DMS153 treated with DMSO at 0.1 percent for 48 hours (cell line): ENCODE results near the gene DSCAML1.
A peak's percentile ranks its signal among the peaks of the same experiment; 100 is the strongest.
"Not testable (repeated sequence)": the region's sequence is repeated elsewhere in the genome, so short reads cannot be mapped to it uniquely, and the experiment has no call there.

ENCODE experiments used
- DNase-seq: peaks from one replicate; lab custom pipeline; 2025; ENCODE audit not compliant: unreplicated experiment; lab: John Stamatoyannopoulos, UW

The DSCAML1 gene

DNA sequence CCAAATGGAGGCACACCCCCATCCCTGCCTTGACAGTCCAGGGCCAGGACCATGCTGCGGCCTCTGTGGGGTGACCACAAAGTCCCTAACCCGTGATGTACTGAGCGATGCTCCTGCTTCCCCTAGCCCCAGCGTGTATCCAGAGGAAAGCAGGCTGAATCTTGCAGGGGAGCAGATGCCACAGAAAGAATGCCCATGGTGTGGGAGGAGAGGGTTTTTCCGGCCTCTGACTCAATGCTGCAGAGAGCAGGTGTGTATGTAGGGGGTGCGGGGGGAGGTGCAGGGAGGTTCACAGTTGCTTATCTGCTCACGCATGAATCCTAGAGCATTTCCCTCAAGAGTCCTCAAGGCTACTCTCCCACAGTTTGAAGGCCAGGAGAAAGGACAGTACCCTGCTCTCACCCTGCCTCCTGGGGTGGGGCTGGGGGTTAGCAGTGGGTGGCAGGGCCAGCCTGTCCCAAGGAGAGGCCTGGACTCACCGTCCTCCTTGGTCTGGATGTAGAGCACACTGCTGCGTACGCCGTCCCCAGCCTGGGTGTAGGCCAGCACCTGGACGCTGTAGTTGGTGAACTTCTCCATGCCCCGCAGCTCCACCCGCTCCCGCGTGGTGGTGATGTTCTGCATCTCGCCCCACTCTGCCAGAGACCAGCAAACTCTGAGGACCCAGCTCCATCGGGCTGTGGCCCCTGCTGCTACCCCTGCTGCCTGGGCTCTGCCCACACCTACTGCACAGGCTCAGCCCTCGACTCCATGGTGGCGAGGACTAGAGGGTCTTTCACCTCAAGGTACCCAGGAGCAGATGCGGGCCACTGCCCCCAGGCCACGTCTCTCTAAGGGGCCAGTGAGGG is 338.5 kb downstream of the DSCAML1 start:
- peak; percentile 39 for DNase-seq

DNA sequence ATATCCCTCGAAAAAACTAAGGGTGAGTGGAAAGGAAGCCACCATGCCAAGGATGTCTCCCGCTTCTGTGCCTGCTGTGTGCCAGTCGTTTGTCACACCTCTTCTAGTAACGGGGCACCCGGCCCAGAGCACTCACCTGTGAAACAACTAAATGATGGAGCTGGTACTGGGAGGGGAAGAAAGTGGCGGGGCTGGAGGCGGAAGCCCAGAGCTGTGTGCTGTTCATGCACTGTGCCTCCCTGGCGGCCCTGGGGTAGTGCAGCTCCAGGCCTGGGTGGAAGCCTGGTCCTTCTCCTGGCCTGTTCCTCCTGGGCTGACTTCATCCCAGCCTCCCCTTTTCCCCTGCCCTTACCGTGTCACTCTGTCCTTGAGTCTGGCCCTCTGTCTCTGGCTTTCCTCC is 339.2 kb downstream of the DSCAML1 start:
- peak; percentile 85 for DNase-seq

DNA sequence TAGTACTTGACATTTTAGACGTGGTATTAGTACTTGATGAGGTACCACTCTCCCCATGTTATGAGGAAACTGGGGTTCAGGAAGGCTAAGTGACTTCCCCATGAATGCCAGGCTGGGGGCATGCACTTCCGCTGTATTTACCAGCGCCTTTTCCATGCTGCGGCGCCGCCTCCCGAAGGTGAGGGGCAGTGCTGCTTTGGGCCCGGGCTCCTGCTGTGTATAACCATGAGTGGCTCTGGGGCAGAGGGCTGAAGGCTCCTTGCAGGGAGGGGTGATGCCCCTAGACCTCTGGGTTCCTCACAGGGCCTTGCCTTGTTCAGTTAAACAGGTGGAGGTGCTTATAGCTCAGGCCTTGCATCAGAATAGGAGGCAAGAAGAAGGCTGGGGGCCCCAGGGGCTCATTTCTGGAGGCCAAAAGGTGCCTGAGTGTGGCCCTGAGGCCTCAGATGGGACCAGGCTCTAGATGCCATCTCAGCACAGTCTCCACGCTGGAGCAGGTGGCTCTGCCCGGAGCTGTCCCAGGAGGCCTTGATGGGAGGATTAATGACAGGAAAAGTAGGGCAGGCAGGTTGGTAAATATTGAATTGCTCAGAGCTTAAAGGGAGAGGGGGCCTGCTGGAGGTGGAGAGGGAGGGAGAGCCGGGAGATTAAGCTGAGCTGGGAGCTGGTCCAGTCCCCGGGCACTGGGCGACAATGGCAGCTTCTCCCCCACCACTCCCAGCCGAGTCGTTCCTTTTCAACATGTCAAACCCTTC is 339.8 kb downstream of the DSCAML1 start:
- DNase-seq, result peak; percentile 85

DNA sequence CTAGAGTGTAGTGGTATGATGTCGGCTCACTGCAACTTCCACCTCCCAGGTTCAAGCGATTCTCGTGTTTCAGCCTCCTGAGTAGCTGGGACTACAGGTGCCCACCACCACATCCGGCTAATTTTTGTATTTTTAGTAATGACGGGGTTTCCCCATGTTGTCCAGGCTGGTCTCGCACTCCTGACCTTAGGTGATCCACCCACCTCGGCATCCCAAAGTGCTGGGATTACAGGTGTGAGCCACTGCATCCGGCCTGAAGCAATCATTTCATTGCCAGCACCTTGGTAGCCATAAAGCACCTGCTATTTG is 340.3 kb downstream of the DSCAML1 start:
- DNase-seq, result not testable (repeated sequence)

DNA sequence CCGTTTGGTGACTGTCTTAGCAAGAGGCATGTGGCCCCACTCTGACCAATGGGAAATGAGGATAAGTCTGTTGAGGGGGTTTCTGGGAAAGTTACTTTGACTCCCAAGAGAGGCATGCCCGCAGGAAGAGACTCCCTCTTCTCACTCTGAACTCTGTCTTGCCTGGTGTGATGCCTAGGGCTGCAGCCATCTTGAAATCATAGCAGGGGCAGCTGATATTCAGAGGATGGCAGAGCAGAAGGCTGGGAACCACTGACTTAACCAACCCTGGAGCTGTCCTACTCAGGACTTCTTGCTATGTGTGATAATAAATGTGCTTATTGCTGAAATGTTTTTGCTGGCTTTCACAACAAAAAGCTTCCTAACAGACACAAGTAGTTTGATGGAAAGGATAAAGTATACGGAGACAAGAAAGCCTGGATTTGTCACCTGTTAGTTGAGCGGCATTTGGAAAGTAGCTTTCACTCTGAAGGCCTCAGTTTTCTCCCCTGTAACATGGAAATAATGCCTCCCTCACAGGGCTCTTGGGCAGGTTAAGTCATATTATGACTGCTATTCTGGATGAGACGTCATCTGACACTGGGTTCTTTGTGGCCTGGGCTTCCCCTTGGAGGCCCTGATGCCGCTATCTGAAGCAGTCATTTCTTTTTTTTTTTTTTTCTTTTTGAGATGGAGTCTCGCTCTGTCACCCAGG is 340.8 kb downstream of the DSCAML1 start:
- no peak for DNase-seq

DNA sequence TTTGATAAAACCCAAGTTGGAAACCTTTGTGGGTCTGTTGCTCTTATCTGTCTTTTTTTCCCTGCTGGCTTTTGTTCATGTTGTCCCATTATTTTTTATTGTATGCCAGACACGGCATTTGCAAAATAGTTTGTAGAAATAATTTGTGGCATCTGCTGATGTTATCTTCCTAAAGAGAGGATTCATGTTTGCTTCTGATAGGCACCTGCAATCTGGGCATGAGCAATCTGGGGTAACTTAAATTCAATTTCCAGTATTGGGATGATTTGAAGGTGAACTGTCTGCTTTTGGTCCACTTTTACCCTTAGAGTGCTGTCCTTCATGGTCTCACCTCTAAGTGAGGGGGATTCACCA is 342.5 kb downstream of the DSCAML1 start:
- DNase-seq, result no peak

DNA sequence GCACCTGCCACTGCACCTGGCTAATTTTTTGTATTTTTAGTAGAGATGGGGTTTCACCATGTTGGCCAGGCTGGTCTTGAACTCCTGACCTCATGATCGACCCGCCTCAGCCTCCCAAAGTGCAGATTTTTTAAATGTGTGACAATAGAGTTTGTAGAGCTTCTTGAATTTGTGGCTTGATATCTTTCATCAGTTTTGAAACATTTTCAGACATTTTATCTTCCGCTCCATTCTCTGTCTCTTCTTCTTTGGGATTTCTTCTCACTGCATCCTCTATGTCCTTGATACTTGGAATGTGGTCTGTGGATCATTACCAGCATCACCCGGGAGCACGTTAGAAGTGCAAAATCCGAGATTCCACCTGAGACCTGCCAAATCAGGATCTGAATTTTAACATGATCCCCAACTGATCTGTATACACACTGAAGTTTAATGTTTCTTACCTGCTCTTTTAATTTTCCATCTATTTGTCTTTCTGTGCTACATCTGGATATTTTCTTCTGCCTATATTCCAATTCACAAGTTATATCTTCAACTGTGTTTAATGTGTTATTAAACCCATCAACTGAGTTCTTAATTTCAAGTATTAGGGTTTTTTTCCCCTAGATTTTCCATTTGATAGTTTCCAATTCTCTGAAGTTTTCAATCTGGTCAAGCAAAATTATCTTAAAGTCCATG is 343.0 kb downstream of the DSCAML1 start:
- no peak for DNase-seq

DNA sequence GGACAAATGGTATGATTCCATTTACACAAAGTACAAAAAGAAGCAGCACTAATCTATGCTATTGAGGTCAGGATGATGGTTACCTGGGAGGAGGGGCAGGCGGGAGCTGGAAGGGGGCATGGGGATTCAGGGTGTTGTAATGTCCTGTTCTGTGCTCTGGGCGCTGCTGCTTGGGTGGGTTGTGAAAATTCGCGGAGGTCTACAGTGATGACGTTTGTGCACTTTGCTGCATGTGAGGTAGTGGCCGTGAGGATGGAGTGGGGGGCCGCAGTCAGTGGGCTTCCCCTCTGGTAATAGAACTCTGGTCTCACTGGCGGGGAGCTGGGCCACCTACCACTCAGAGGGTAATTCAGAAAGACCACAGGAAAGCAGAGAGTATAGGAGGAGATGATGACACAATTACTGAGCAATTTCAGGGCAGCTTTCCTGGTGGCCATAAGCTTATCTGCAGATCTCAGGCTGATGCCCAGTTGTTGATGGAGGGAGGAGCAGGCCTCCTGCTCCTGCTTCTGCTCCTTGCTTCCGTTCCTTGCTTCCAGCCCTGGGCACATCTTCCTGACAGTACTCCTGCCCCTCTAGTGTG is 347.8 kb downstream of the DSCAML1 start:
- no peak for DNase-seq

DNA sequence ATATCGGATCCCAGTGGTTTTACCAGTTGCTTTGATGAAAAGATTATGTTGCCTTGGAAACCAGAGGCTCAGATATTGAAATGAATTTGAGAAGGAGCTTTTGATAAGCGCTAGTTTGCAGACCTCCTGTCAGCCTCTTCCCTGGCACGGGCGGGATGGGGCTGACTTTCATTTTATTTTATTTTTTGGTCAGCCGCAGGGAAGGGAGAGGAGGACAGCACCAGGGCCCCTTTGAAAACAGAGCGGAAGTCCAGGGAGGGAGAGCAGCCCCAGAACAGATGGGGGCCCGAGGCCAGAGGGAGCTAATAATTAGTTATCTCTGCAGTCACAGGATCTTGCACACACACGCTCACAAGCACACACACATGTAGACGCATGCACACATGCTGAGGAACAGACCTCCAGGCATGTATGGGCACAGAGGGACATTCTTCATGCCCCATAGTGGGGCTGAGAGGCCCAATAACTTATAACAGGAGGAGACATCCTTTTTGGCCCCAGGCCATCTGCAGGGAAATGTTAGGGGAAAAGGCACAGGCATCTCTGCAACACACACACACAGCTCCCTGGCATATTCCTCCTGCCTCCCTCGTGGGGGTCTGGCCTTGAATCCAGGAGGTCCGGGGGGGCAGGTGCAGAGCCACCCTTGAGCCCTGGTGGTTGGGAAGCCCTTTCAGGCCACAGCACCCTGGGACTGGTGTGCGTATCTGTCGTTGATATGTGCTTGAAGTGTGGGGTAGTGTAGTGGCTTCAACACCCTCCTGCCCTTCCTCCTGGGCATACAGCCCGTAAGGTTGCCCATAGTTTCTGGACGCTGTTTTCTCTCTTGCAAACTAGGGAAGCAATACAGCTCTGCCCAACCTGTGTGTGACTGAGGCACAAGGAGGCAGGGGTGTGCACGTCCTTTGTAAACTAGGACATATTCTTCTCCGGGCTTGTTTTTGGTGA is 352.0 kb downstream of the DSCAML1 start:
- no peak for DNase-seq

DNA sequence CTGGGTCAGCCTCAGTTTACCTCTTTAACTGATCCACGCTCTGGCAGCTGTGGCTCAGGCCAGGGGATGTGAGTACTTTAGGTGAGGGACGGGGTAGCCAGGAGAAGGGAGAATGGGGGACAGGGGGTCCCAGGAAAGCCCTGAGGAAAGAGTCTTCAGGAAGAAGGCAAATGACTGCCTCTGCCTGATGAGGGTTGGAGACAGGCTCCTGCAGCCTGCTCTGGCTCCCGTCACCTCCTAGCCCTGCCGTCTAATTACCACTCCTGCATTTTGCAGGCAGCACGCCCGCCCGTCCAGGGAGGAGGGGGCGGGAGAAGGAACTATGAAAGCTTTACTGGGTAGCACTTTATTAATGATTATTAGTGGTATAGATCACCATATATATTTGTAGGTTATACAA is 352.8 kb downstream of the DSCAML1 start:
- no peak for DNase-seq

DNA sequence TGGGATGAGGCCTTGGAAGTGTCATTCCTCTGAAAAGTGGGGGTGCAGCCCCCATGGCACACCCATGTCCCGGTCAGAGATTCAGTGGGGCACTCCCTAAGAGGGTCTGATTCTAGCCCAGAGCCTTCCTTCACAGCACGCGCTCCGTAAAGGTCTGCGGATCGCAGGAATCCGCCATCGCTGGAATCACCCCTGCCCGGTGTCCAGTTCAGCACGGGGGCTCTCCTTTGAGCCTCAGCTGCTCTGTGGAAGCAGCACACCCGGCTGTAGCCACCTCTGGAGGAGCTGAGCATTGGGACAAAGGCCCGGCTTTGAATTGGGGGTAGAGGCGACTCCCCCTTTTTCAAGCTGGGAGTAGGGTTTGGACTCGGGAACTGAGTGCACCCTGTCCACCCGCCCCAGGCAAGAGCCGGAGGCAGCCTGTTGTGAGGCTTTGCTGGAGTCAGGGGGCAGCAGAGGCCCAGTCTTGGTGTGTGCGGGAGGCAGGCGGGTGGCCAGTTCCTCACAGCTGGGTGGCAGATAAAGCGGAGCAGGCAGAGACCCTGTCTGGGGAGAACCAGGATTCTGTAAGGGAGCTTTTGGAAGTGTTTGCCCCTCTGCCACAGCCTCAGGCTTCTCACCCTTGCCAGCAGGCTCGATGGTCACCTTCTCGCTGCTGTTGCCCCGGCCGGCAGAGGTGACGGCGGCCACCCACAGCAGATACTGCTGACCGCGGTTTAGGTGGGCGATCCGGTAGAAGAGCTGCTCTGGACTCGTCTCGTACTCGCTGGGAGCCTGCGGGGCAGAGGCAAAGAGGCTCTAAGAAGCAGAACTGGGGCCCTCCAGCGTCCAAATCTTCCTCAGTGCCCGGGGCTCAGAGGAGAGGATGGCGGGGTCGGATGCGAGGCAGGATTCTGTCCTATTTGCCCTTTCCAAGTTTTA is 353.5 kb downstream of the DSCAML1 start:
- peak; percentile 78 for DNase-seq

DNA sequence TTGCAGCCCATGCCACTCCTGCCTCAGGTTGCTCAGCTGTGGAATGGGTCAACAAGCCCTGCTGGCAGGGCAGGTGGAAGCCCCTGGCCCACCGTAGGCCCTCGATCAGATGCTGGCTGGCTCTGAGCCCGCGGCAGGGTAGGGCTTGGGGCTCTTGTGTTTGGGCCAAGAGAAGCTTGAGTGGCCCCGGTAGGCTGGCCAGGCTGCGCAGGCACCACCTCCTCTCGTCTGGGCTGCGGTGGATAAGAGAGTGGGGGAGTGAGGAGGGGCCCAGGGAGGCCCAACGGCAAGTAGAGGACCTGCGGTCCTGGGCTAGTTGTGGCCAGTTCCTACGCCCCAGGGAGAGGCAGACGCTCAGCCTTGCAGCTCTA is 354.2 kb downstream of the DSCAML1 start:
- DNase-seq, result no peak

DNA sequence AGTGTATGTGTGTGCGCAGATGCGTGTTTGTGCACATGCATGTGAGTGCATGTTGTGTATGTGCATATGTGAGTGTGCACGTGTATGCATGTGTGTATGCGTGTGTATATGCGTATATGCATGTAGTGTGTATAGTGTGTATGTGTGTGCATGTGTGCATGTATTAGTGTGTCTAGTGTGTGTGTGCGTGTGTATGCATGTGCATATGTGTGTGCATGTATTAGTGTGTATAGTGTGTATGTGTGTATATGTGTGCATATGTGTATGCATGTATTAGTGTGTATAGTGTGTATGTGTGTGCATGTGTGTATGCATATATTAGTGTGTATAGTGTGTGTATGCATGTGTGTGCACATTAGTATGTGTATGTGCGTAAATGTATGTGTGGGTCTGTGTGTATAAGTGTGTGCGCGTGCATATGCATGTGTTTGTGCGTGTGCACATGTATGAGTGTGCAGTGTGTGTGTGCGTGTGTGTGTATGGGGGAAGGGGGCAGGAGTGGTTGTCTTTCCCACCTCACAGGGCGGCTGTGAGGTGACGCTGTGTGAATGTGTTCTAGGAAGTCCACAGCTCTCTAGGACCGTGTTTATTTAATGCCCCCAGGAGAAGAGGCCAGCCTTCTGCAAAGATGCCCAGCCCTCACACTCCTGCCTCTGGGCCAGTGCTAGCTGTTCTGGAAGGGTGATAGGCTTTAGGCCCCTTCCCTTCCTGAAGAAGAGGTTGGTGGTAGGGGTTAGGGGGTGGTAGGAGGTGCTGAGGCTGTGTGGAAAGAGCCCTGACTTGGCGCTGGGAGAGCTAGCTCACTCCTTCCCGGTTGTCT is 354.8 kb downstream of the DSCAML1 start:
- no peak for DNase-seq

DNA sequence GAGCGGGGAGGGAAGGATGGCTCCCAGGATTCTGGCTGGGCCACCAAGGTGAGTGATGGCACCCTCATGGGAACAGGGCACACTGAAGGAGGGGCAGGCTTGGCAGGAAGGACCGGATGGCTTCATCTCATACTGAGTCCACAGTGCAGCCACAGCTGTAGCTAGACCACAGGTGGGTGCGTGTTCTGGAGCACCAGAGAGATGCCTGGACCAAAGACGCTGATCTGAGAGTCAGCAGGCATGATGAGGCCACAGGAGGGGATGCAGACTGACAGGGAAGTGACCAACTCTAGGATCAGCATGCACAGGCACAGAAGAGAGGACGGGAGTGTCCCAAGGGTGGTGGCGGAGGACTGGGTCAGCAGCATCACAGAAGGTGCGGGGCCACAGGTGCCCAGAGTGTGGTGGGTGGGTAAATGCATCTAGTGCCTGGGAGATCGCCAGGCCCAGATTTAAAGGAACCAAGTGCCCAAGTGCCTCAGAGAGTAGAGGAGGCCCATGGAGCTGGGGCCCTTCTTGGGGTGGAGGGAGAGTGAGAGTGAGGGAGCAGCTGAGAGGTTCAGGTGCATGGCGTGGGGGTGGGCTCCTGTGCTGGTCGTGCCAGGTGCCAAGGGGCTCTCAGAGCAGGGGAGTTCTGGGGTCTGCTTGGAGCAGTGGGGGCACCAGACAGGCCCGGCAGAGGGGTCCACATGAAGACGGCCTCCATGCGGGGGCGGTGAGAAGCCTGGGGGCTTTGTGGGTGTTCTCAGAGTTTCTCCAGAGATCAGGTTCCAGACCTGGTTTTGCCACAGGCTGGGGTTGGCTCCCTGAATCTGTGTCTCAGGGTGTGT is 355.7 kb downstream of the DSCAML1 start:
- no peak for DNase-seq

DNA sequence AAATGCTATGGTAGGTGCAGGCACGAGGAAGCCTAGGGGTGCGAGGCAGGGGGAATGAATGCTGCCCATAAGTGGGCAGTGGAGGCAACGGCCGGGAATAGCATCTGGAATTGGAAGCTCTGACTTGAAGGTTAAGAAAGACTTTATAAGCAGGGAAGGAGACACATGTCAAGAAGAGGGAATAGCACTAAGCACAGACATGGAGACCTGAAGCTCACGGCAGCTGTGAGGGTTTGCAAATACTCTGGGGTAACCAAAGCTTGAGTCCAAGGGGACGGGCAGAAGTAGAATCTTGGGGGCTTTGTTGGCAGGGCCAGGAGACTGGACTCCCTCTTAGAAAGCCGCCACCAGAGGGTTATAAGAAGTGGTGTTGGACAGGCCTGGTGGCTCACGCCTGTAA is 356.8 kb downstream of the DSCAML1 start:
- no peak for DNase-seq

DNA sequence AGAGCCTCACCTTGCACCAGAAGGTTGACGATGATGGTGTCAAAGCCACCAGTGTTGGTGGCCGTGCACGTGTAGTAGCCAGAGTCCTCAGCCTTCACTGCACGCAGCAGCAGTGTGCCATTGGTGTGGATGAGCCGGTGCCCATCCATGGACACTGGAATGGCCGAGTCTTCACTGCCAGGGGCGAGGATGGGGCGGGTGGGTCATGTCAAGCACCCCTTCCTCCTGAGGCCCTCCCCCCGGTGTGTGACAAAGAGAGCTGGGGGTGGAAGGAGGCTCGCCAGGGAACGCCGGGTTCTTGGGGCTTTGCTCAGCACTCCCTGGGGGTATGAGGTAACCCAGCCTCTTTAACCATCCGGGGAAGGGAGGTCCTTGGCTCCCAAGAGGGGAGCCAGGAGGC is 357.8 kb downstream of the DSCAML1 start:
- no peak for DNase-seq

DNA sequence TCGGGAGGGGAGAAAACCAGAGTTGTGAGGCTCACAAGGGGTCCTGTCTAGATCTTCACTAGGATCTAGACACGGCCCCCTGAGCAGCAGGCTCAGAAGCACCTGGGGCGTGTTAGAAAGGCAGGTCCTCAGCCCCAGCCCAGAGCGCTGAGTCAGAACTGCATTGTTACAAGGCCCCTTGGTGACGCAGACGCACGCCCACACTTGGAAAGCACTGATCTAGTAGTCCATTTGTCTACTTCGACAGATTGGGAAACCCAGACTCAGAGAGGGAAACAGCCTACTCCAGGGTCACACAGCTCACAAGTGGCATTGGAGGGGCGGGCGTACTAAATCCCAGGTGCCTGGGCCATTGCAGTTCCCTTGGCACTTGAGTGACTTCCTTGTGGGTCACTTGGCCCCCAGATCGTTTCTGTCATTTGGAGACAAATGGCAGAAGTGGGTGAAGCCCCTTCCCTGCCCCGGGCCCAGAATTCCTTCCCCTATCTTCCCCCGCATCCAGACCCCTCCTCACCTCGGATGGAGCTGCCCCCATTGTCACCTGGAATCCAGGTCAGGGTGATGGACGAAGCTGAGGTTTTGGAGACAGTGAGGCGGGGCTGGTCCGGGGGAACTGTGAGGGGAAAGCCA is 358.5 kb downstream of the DSCAML1 start:
- no peak for DNase-seq
